IMR-90 (cell line): Measurements from ENCODE around the gene ADGRF5. TPM values are rescaled to one million over a fixed set of nuclear protein-coding genes. Genes with fewer than 3 reads are reported as not detected.

ENCODE experiments used
- ATAC-seq: fragments of 200-7000 bp; cut with Tn5 transposase; 2 replicates; pipeline ENCODE4 v1.9.1; 2020; ENCODE audit warnings: low read depth, mild to moderate bottlenecking, moderate library complexity
- BruUV-seq: library from RNA; stranded (reverse); fragments of 400-500 nt; replicated peaks from 2 replicates; lab custom pipeline; 2021; lab: Mats Ljungman, UMichigan
- CTCF ChIA-PET: fragments of 300-600 bp; formaldehyde crosslinking; extraction: SDS; loops from one replicate; lab custom pipeline; 2021; ENCODE audit warnings: antibody characterized with exemption; lab: Yijun Ruan, JAX
- POLR2A ChIA-PET: fragments of 300-600 bp; sonication (Branson Sonifier 250); formaldehyde crosslinking; loops from one replicate; lab custom pipeline; 2022; ENCODE audit warnings: antibody characterized with exemption; ENCODE audit not compliant: unreplicated experiment; lab: Charles Lee
- DNase-seq: peaks from one replicate; pipeline ENCODE4 v3.0.0; 2013
- H2AFZ ChIP-seq: replicated peaks from 2 replicates; pipeline ENCODE3; 2013; ENCODE audit warnings: low read length, mild to moderate bottlenecking; ENCODE audit not compliant: poor library complexity
- H2AK5ac ChIP-seq: 2 replicates; pipeline ENCODE4 v1.6.1; 2013; ENCODE audit warnings: low read depth, low read length, inconsistent platforms
- H2AK9ac ChIP-seq: replicated peaks from 2 replicates; pipeline ENCODE3; 2013; ENCODE audit warnings: mild to moderate bottlenecking, low read depth, low read length, moderate library complexity; ENCODE audit not compliant: poor library complexity
- H2BK120ac ChIP-seq: 2 replicates; pipeline ENCODE4 v1.6.1; 2013; ENCODE audit warnings: low read depth, low read length, inconsistent platforms
- H2BK15ac ChIP-seq: 3 replicates; pipeline ENCODE4 v1.6.1; 2013; ENCODE audit warnings: low read depth, low read length, inconsistent platforms
- H2BK20ac ChIP-seq: 2 replicates; pipeline ENCODE4 v1.6.1; 2013; ENCODE audit warnings: low read depth, mild to moderate bottlenecking, inconsistent platforms, low read length, moderate library complexity
- H2BK5ac ChIP-seq: 2 replicates; pipeline ENCODE4 v1.6.1; 2013; ENCODE audit warnings: mild to moderate bottlenecking, low read depth, low read length, inconsistent platforms; ENCODE audit not compliant: poor library complexity, severe bottlenecking
- H3K14ac ChIP-seq: replicated peaks from 2 replicates; pipeline ENCODE4 v1.6.1; 2013; ENCODE audit warnings: low read depth, low read length, inconsistent platforms
- H3K18ac ChIP-seq: 2 replicates; pipeline ENCODE4 v1.6.1; 2013; ENCODE audit warnings: low read depth, low read length, control low read depth
- H3K23ac ChIP-seq: 2 replicates; pipeline ENCODE4 v1.6.1; 2013; ENCODE audit warnings: low read depth, low read length, inconsistent platforms
- H3K27ac ChIP-seq: 2 replicates; pipeline ENCODE4 v1.5.1; 2013; ENCODE audit warnings: mild to moderate bottlenecking, control low read depth, low read length; ENCODE audit not compliant: insufficient read depth
- H3K27me3 ChIP-seq: 2 replicates; pipeline ENCODE4 v1.6.1; 2013; ENCODE audit warnings: low read length; ENCODE audit not compliant: control insufficient read depth, insufficient read depth
- H3K36me3 ChIP-seq: 2 replicates; pipeline ENCODE4 v1.6.1; 2013; ENCODE audit warnings: low read length, mixed read lengths; ENCODE audit not compliant: control insufficient read depth, insufficient read depth
- H3K4ac ChIP-seq: 2 replicates; pipeline ENCODE4 v1.6.1; 2013; ENCODE audit warnings: low read depth, low read length, inconsistent platforms
- H3K4me1 ChIP-seq: 2 replicates; pipeline ENCODE4 v1.6.1; 2013; ENCODE audit warnings: low read length, mixed read lengths; ENCODE audit not compliant: control insufficient read depth, insufficient read depth
- H3K4me2 ChIP-seq: 2 replicates; pipeline ENCODE4 v1.6.1; 2013; ENCODE audit warnings: low read depth, mild to moderate bottlenecking, control low read depth, low read length, moderate library complexity
- H3K4me3 ChIP-seq: 2 replicates; pipeline ENCODE4 v1.5.1; 2013; ENCODE audit warnings: low read depth, mild to moderate bottlenecking, control low read depth, low read length, moderate library complexity; ENCODE audit not compliant: insufficient read depth
- H3K56ac ChIP-seq: 2 replicates; pipeline ENCODE4 v1.6.1; 2013; ENCODE audit warnings: low read length, inconsistent platforms; ENCODE audit not compliant: insufficient read depth; ENCODE audit errors: extremely low read depth
- H3K79me1 ChIP-seq, 2 experiments: 2 replicates each; pipeline ENCODE4 v1.6.1; 2013; ENCODE audit warnings: low read length in 2 of 2, inconsistent platforms in 1 of 2, low read depth in 1 of 2
- H3K9ac ChIP-seq: 2 replicates; pipeline ENCODE4 v1.6.1; 2013; ENCODE audit warnings: low read depth, low read length, control low read depth
- H3K9me1 ChIP-seq: 2 replicates; pipeline ENCODE4 v1.6.1; 2013; ENCODE audit warnings: low read length, inconsistent platforms; ENCODE audit not compliant: insufficient read depth
- H3K9me3 ChIP-seq: 2 replicates; pipeline ENCODE4 v1.6.1; 2013; ENCODE audit warnings: low read length; ENCODE audit not compliant: control insufficient read depth, insufficient read depth
- H4K20me1 ChIP-seq: 2 replicates; pipeline ENCODE4 v1.6.1; 2013; ENCODE audit warnings: low read length, inconsistent platforms; ENCODE audit not compliant: insufficient read depth
- H4K5ac ChIP-seq: 2 replicates; pipeline ENCODE4 v1.6.1; 2013; ENCODE audit warnings: mild to moderate bottlenecking, low read depth, low read length, control low read depth
- H4K8ac ChIP-seq, 2 experiments: 2 replicates each; pipeline ENCODE4 v1.6.1; 2013; ENCODE audit warnings: low read depth in 2 of 2, low read length in 2 of 2, control low read depth in 1 of 2, inconsistent platforms in 1 of 2
- H4K91ac ChIP-seq: 2 replicates; pipeline ENCODE4 v1.6.1; 2013; ENCODE audit warnings: low read depth, low read length, inconsistent platforms; ENCODE audit not compliant: insufficient read depth
- BHLHE40 ChIP-seq: fragments of 150-350 bp; IDR thresholded peaks from 2 replicates; pipeline ENCODE4 v1.6.1; 2016; ENCODE audit warnings: mild to moderate bottlenecking, low read depth, low read length
- CEBPB ChIP-seq: IDR thresholded peaks from 2 replicates; pipeline ENCODE4 v1.6.1; 2012; ENCODE audit warnings: low read depth, low read length, improper control_type of control experiment
- CHD1 ChIP-seq: IDR thresholded peaks from 2 replicates; pipeline ENCODE4 v1.6.1; 2012; ENCODE audit warnings: low read depth, low read length, improper control_type of control experiment
- FOS ChIP-seq: fragments of 150-350 bp; IDR thresholded peaks from 2 replicates; pipeline ENCODE4 v1.6.1; 2016; ENCODE audit warnings: low read depth, low read length
- MAFK ChIP-seq: IDR thresholded peaks from 2 replicates; pipeline ENCODE4 v1.6.1; 2012; ENCODE audit warnings: low read depth, low read length, improper control_type of control experiment
- MAZ ChIP-seq: IDR thresholded peaks from 2 replicates; pipeline ENCODE4 v1.6.1; 2012; ENCODE audit warnings: low read depth, mild to moderate bottlenecking, low read length, improper control_type of control experiment, moderate library complexity, borderline replicate concordance
- MXI1 ChIP-seq: IDR thresholded peaks from 2 replicates; pipeline ENCODE4 v1.6.1; 2012; ENCODE audit warnings: low read depth, mild to moderate bottlenecking, low read length, moderate library complexity, borderline replicate concordance
- NFE2L2 ChIP-seq: fragments of 150-350 bp; IDR thresholded peaks from 2 replicates; pipeline ENCODE4 v1.6.1; 2016; ENCODE audit warnings: low read depth, mild to moderate bottlenecking, low read length
- POLR2A ChIP-seq: IDR thresholded peaks from 2 replicates; pipeline ENCODE4 v1.6.1; 2012; ENCODE audit warnings: mild to moderate bottlenecking, low read depth, low read length
- RAD21 ChIP-seq: IDR thresholded peaks from 2 replicates; pipeline ENCODE4 v1.6.1; 2012; ENCODE audit warnings: low read length, improper control_type of control experiment
- RCOR1 ChIP-seq: IDR thresholded peaks from 2 replicates; pipeline ENCODE4 v1.6.1; 2012; ENCODE audit warnings: mild to moderate bottlenecking, low read length, improper control_type of control experiment; ENCODE audit not compliant: insufficient replicate concordance
- RFX5 ChIP-seq: IDR thresholded peaks from 2 replicates; pipeline ENCODE4 v1.8.0; 2012; ENCODE audit warnings: low read depth, mild to moderate bottlenecking, low read length, moderate library complexity
- SMC3 ChIP-seq: fragments of 150-350 bp; IDR thresholded peaks from 2 replicates; pipeline ENCODE4 v1.6.1; 2016; ENCODE audit warnings: low read depth, mild to moderate bottlenecking, antibody characterized with exemption, low read length, moderate library complexity
- WGBS, 2 experiments: methylation state at CpG; one replicate each; pipeline versions ENCODE4 v1.1.5 to v1.1.7; 2013; ENCODE audit warnings: missing lambda C conversion rate in 2 of 2; ENCODE audit not compliant: insufficient read length in 1 of 2; ENCODE audit errors: extremely low coverage in 2 of 2; 5-methylcytosine and 5-hydroxymethylcytosine counted together
- dilution Hi-C: fragments of 300-500 bp; cut with HindIII; formaldehyde crosslinking; loops from one replicate; pipeline ENCODE4 v1.14.3; 2018; ENCODE audit warnings: low sequenced_read_pairs; ENCODE audit not compliant: unreplicated experiment
- in situ Hi-C: fragments of 300-500 bp; cut with MboI; formaldehyde crosslinking; loops from 3 replicates; pipeline ENCODE4 v1.14.3; 2019; ENCODE audit warnings: low sequenced_read_pairs, inconsistent platforms, mixed read lengths
- intact Hi-C: fragments of 100-400 bp; cut with micrococcal nuclease; formaldehyde crosslinking; loops from 2 replicates; pipeline ENCODE4 v1.10.0; 2022
- polyA plus RNA-seq, 3 experiments: library from polyadenylated mRNA; depleted of rRNA; stranded (reverse); fragments of >200 nt; gene quantifications; 2 replicates each; pipeline ENCODE4 v1.2.3, GENCODE V29; 2012; ENCODE audit warnings: low replicate concordance in 1 of 3
- total RNA-seq: library from RNA; depleted of rRNA; stranded (reverse); fragments of >200 nt; gene quantifications from 2 replicates; pipeline ENCODE4 v1.2.3, GENCODE V29; 2012
- TF ChIP-seq, protein P1 (sequence below): conservative IDR thresholded peaks from 2 replicates; pipeline ENCODE4 v1.5.1; 2012; ENCODE audit warnings: mild to moderate bottlenecking, low read depth, low read length, improper control_type of control experiment
- TF ChIP-seq, protein P2 (sequence below): fragments of 150-350 bp; IDR thresholded peaks from 2 replicates; pipeline ENCODE4 v1.6.1; 2016; ENCODE audit warnings: low read depth, mild to moderate bottlenecking, low read length, moderate library complexity, borderline replicate concordance
- TF ChIP-seq, protein P3 (sequence below): fragments of 150-350 bp; IDR thresholded peaks from 2 replicates; pipeline ENCODE4 v1.6.1; 2017; ENCODE audit warnings: mild to moderate bottlenecking, antibody characterized with exemption, low read length, low read depth

Gene ADGRF5
- total and polyA plus RNA-seq, 2 of the 4 experiments (the other 2 are of a cell fraction): not detected

DNA sequence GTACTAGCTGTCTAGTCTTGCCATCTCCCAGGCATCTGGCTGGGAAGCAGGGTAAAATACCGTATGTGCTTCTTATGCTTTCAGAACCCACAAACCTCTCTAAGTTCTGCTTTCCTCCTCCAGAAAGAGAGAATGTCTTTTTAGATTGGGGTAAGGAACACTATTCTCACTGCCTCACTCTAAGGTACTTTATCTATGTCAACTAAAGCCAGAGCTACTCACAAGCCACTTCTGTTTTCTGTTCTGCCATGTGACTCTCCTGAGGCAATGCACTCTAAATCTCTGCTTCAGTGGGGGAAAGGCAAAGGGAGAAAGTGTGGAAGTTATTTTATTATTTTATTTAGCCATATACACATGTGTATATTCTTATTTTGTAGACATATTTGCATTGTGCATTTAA lies 112.9 kb downstream of the ADGRF5 start:
- Histone ChIP-seq H3K27me3 (no peaks in the 10 kb centered on the region), H3K18ac (no peak overlapping the region), H3K4me2 (no peak overlapping the region), H3K9ac (no peak overlapping the region), H4K8ac (no peak overlapping the region), H3K27ac (no peak overlapping the region), H3K4me3 (no peak overlapping the region), H3K56ac (no peak overlapping the region), H3K4me1 (no peaks in the 10 kb centered on the region), H3K9me3 (no peaks in the 10 kb centered on the region), H2BK20ac (no peak overlapping the region), H3K79me1 (no peaks in the 10 kb centered on the region), H4K91ac (no peak overlapping the region), H2BK120ac (no peak overlapping the region), H2AK5ac (no peak overlapping the region), H2BK15ac (no peak overlapping the region), H3K36me3 (no peaks in the 10 kb centered on the region), H3K23ac (no peak overlapping the region), H3K14ac (no peak overlapping the region), H2AFZ (no peak overlapping the region), H4K5ac (no peak overlapping the region), H3K4ac (no peak overlapping the region), H4K20me1 (no peaks in the 10 kb centered on the region), H2BK5ac (no peak overlapping the region), H2AK9ac (no peak overlapping the region), H3K9me1 (no peaks in the 10 kb centered on the region)
- WGBS, 2 experiments: no CpG with 5 or more reads among the region's 1 CpG
- no peak for ATAC-seq
- CTCF ChIA-PET: no interaction called here
- intact Hi-C loops: no loop called here
- dilution Hi-C loops: no loop called here
- in situ Hi-C loops: no loop called here
- no peak for TF ChIP-seq FOS
- no peak for TF ChIP-seq NFE2L2
- no peak for TF ChIP-seq RAD21
- TF ChIP-seq, protein P1, sequence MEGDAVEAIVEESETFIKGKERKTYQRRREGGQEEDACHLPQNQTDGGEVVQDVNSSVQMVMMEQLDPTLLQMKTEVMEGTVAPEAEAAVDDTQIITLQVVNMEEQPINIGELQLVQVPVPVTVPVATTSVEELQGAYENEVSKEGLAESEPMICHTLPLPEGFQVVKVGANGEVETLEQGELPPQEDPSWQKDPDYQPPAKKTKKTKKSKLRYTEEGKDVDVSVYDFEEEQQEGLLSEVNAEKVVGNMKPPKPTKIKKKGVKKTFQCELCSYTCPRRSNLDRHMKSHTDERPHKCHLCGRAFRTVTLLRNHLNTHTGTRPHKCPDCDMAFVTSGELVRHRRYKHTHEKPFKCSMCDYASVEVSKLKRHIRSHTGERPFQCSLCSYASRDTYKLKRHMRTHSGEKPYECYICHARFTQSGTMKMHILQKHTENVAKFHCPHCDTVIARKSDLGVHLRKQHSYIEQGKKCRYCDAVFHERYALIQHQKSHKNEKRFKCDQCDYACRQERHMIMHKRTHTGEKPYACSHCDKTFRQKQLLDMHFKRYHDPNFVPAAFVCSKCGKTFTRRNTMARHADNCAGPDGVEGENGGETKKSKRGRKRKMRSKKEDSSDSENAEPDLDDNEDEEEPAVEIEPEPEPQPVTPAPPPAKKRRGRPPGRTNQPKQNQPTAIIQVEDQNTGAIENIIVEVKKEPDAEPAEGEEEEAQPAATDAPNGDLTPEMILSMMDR: no peak
- TF ChIP-seq, protein P2, sequence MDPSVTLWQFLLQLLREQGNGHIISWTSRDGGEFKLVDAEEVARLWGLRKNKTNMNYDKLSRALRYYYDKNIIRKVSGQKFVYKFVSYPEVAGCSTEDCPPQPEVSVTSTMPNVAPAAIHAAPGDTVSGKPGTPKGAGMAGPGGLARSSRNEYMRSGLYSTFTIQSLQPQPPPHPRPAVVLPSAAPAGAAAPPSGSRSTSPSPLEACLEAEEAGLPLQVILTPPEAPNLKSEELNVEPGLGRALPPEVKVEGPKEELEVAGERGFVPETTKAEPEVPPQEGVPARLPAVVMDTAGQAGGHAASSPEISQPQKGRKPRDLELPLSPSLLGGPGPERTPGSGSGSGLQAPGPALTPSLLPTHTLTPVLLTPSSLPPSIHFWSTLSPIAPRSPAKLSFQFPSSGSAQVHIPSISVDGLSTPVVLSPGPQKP: no peak
- TF ChIP-seq SMC3: no peak
- no peak for TF ChIP-seq RCOR1
- no peak for TF ChIP-seq POLR2A
- TF ChIP-seq MAFK: no peak
- TF ChIP-seq MAZ: no peak
- TF ChIP-seq, protein P3, sequence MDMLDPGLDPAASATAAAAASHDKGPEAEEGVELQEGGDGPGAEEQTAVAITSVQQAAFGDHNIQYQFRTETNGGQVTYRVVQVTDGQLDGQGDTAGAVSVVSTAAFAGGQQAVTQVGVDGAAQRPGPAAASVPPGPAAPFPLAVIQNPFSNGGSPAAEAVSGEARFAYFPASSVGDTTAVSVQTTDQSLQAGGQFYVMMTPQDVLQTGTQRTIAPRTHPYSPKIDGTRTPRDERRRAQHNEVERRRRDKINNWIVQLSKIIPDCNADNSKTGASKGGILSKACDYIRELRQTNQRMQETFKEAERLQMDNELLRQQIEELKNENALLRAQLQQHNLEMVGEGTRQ: no peak
- no peak for TF ChIP-seq RFX5
- no peak for TF ChIP-seq CHD1
- no peak for TF ChIP-seq CEBPB
- no peak for TF ChIP-seq BHLHE40
- no peak for TF ChIP-seq MXI1
- POLR2A ChIA-PET: no interaction called here
- no TSS peak for BruUV-seq
- no peak for DNase-seq
